H1 (cell line): Measurements from ENCODE around the gene TRIB2. TPM values are rescaled to one million over a fixed set of nuclear protein-coding genes. Genes with fewer than 3 reads are reported as not detected.

Source experiments
- CTCF ChIA-PET: fragments of 300-600 bp; sonication (Branson Sonifier 250); formaldehyde crosslinking; loops from one replicate; lab custom pipeline; 2021; ENCODE audit not compliant: partially characterized antibody; lab: Charles Lee
- POLR2A ChIA-PET: fragments of 300-600 bp; sonication (Branson Sonifier 250); formaldehyde crosslinking; loops from one replicate; lab custom pipeline; 2021; ENCODE audit warnings: inconsistent platforms; ENCODE audit not compliant: partially characterized antibody; lab: Charles Lee
- DNase-seq, 2 experiments: peaks; one replicate each; pipeline versions ENCODE4 v3.0.0 to v3.0.0-alpha.2; 2010 to 2022; ENCODE audit warnings: low spot score in 2 of 2, low read depth in 1 of 2, mixed read lengths in 1 of 2
- FAIRE-seq: peaks from 2 replicates; lab custom pipeline; 2011; peaks lifted over from hg19 to GRCh38; lab: Jason Lieb, UNC
- H2AFZ ChIP-seq: 2 replicates; pipeline ENCODE4 v1.8.1; 2012; ENCODE audit warnings: low read length, inconsistent platforms
- H2AK5ac ChIP-seq: 2 replicates; pipeline ENCODE4 v1.6.1; 2013; ENCODE audit warnings: low read depth, low read length
- H2BK120ac ChIP-seq: replicated peaks from 2 replicates; pipeline ENCODE3; 2013; ENCODE audit warnings: low read depth, low read length, inconsistent platforms
- H2BK12ac ChIP-seq: 2 replicates; pipeline ENCODE4 v1.6.1; 2013; ENCODE audit warnings: low read depth, low read length
- H2BK15ac ChIP-seq: 2 replicates; pipeline ENCODE4 v1.6.1; 2013; ENCODE audit warnings: low read length
- H2BK20ac ChIP-seq: 2 replicates; pipeline ENCODE4 v1.6.1; 2013; ENCODE audit warnings: low read length
- H2BK5ac ChIP-seq: 2 replicates; pipeline ENCODE4 v1.6.1; 2013; ENCODE audit warnings: low read depth, low read length
- H3K14ac ChIP-seq: 2 replicates; pipeline ENCODE4 v1.6.1; 2013; ENCODE audit warnings: inconsistent platforms; ENCODE audit not compliant: insufficient read length
- H3K18ac ChIP-seq: 2 replicates; pipeline ENCODE4 v1.6.1; 2013; ENCODE audit warnings: low read length; ENCODE audit errors: extremely low read depth
- H3K23ac ChIP-seq: 2 replicates; pipeline ENCODE4 v1.6.1; 2013; ENCODE audit warnings: inconsistent platforms; ENCODE audit not compliant: insufficient read length
- H3K23me2 ChIP-seq: 2 replicates; pipeline ENCODE4 v1.6.1; 2013; ENCODE audit warnings: low read depth, low read length
- H3K27ac ChIP-seq: 2 replicates; pipeline ENCODE4 v1.6.1; 2011; ENCODE audit warnings: low read depth, low read length, inconsistent platforms
- H3K27me3 ChIP-seq, 4 experiments: replicated peaks in 1 of 4; 1 replicate in 1 of 4; 2 replicates in 3 of 4; pipeline versions ENCODE4 v1.6.1 to v1.8.1; 2011 to 2013; ENCODE audit warnings: low read length in 3 of 4, mild to moderate bottlenecking in 3 of 4, inconsistent platforms in 2 of 4, mixed read lengths in 2 of 4, moderate library complexity in 1 of 4; ENCODE audit not compliant: control insufficient read depth in 3 of 4, insufficient read depth in 3 of 4; ENCODE audit errors: extremely low read depth in 1 of 4
- H3K36me3 ChIP-seq, 4 experiments: 2 replicates each; pipeline versions ENCODE4 v1.6.1 to v1.8.1; 2011 to 2013; ENCODE audit warnings: mild to moderate bottlenecking in 4 of 4, low read length in 3 of 4, moderate library complexity in 2 of 4, control low read depth in 1 of 4, inconsistent platforms in 1 of 4; ENCODE audit not compliant: insufficient read depth in 4 of 4, control insufficient read depth in 2 of 4
- H3K4ac ChIP-seq: replicated peaks from 2 replicates; pipeline ENCODE3; 2013; ENCODE audit warnings: low read length, low read depth, mixed read lengths, inconsistent platforms; ENCODE audit not compliant: insufficient read length
- H3K4me1 ChIP-seq, 4 experiments: replicated peaks in 1 of 4; 1 replicate in 1 of 4; 2 replicates in 3 of 4; pipeline versions ENCODE4 v1.6.1 to v1.8.1; 2011 to 2013; ENCODE audit warnings: low read length in 3 of 4, inconsistent platforms in 2 of 4, mixed read lengths in 1 of 4; ENCODE audit not compliant: insufficient read depth in 4 of 4, control insufficient read depth in 3 of 4
- H3K4me2 ChIP-seq, 2 experiments: 2 replicates each; pipeline versions ENCODE4 v1.6.1 to v1.8.1; 2011 to 2013; ENCODE audit warnings: low read depth in 2 of 2, low read length in 2 of 2, control low read depth in 1 of 2, inconsistent platforms in 1 of 2, mild to moderate bottlenecking in 1 of 2; ENCODE audit not compliant: insufficient read depth in 1 of 2
- H3K4me3 ChIP-seq, 4 experiments: fragments of 200-600, 300-600 bp in 1 of 4; sonication (generic), shearing (Covaris generic), sonication (Bioruptor Twin) in 1 of 4; 2 replicates each; pipeline versions ENCODE4 v1.5.1 to v1.8.1; 2011 to 2016; ENCODE audit warnings: low read length in 4 of 4, low read depth in 3 of 4, control low read depth in 2 of 4, inconsistent platforms in 2 of 4, mild to moderate bottlenecking in 2 of 4, mixed read lengths in 1 of 4, moderate library complexity in 1 of 4; ENCODE audit not compliant: insufficient read depth in 2 of 4; ENCODE audit errors: extremely low read depth in 1 of 4
- H3K56ac ChIP-seq: replicated peaks from 2 replicates; pipeline ENCODE3; 2013; ENCODE audit warnings: low read depth, mild to moderate bottlenecking, mixed read lengths, low read length, inconsistent platforms; ENCODE audit not compliant: insufficient read length
- H3K79me1 ChIP-seq: 2 replicates; pipeline ENCODE4 v1.6.1; 2013; ENCODE audit warnings: low read depth, low read length, control low read depth
- H3K79me2 ChIP-seq, 2 experiments: 2 replicates each; pipeline versions ENCODE4 v1.6.1 to v1.8.1; 2012 to 2013; ENCODE audit warnings: low read length in 2 of 2, mild to moderate bottlenecking in 2 of 2, inconsistent platforms in 1 of 2; ENCODE audit not compliant: insufficient read depth in 2 of 2, control insufficient read depth in 1 of 2
- H3K9ac ChIP-seq, 4 experiments: replicated peaks in 1 of 4; 1 replicate in 1 of 4; 2 replicates in 3 of 4; pipeline versions ENCODE4 v1.6.1 to v1.8.1; 2011 to 2013; ENCODE audit warnings: low read depth in 3 of 4, low read length in 3 of 4, control low read depth in 2 of 4, mild to moderate bottlenecking in 2 of 4, moderate library complexity in 2 of 4, inconsistent platforms in 1 of 4; ENCODE audit errors: extremely low read depth in 1 of 4
- H3K9me3 ChIP-seq, 2 experiments: 2 replicates each; pipeline versions ENCODE4 v1.6.1 to v1.8.1; 2012 to 2013; ENCODE audit warnings: mild to moderate bottlenecking in 2 of 2, moderate library complexity in 2 of 2, control low read depth in 1 of 2, inconsistent platforms in 1 of 2, low read depth in 1 of 2, low read length in 1 of 2, mixed read lengths in 1 of 2; ENCODE audit not compliant: insufficient read depth in 2 of 2
- H4K20me1 ChIP-seq, 2 experiments: replicated peaks in 1 of 2; 2 replicates each; pipeline versions ENCODE3 to v1.8.1; 2011 to 2013; ENCODE audit warnings: inconsistent platforms in 2 of 2, low read length in 2 of 2, mild to moderate bottlenecking in 1 of 2; ENCODE audit not compliant: insufficient read depth in 2 of 2, control insufficient read depth in 1 of 2
- H4K5ac ChIP-seq: 2 replicates; pipeline ENCODE4 v1.6.1; 2013; ENCODE audit warnings: low read length, low read depth, mixed read lengths, inconsistent platforms; ENCODE audit not compliant: insufficient read length
- H4K8ac ChIP-seq: 2 replicates; pipeline ENCODE4 v1.8.0; 2013; ENCODE audit warnings: mild to moderate bottlenecking, moderate library complexity, low read length, inconsistent platforms; ENCODE audit not compliant: insufficient read depth; ENCODE audit errors: extremely low read depth
- H4K91ac ChIP-seq: replicated peaks from 2 replicates; pipeline ENCODE3; 2013; ENCODE audit warnings: low read length, mixed read lengths, inconsistent platforms; ENCODE audit not compliant: insufficient read length
- ASH2L ChIP-seq: fragments of 200-600, 300-600 bp; sonication (generic); IDR thresholded peaks from one replicate; pipeline ENCODE4 v1.7.1; 2017; ENCODE audit warnings: low read length
- ATF2 ChIP-seq: IDR thresholded peaks from 2 replicates; pipeline ENCODE4 v1.6.1; 2012; ENCODE audit warnings: low read length, inconsistent platforms
- BACH1 ChIP-seq: IDR thresholded peaks from 2 replicates; pipeline ENCODE4 v1.6.1; 2012; ENCODE audit warnings: low read length, improper control_type of control experiment
- CBX5 ChIP-seq: fragments of 300-800, 300-1000 bp; sonication (generic); IDR thresholded peaks from 2 replicates; pipeline ENCODE4 v1.7.1; 2016; ENCODE audit warnings: antibody characterized with exemption, low read length, low read depth
- EP300 ChIP-seq, 2 experiments: IDR thresholded peaks; 1 replicate in 1 of 2; 2 replicates in 1 of 2; pipeline ENCODE4 v1.6.1; 2011 to 2012; ENCODE audit warnings: low read depth in 2 of 2, low read length in 2 of 2, mild to moderate bottlenecking in 2 of 2, borderline replicate concordance in 1 of 2, inconsistent platforms in 1 of 2, moderate library complexity in 1 of 2
- FOSL1 ChIP-seq: IDR thresholded peaks from 2 replicates; pipeline ENCODE4 v1.6.1; 2011; ENCODE audit warnings: mild to moderate bottlenecking, low read depth, low read length, moderate library complexity; ENCODE audit not compliant: insufficient read depth
- SIRT6 ChIP-seq: IDR thresholded peaks from one replicate; pipeline ENCODE4 v1.7.1; 2012; ENCODE audit warnings: low read length, inconsistent platforms
- TBP ChIP-seq: IDR thresholded peaks from 2 replicates; pipeline ENCODE4 v1.6.1; 2011; ENCODE audit warnings: low read depth, low read length, improper control_type of control experiment
- WGBS, 2 experiments: shearing (Covaris generic) in 1 of 2; methylation state at CpG; one replicate each; pipeline versions ENCODE4 v1.1.6 to v1.1.7; 2013 to 2015; ENCODE audit warnings: low lambda C conversion rate in 2 of 2, mixed read lengths in 2 of 2, inconsistent platforms in 1 of 2, low coverage in 1 of 2, missing lambda C conversion rate in 1 of 2; ENCODE audit not compliant: insufficient replicate concordance in 2 of 2, insufficient coverage in 1 of 2, insufficient read length in 1 of 2; ENCODE audit errors: extremely low coverage in 1 of 2, missing lambda C conversion rate in 1 of 2; 5-methylcytosine and 5-hydroxymethylcytosine counted together
- polyA plus RNA-seq, 7 experiments: library from polyadenylated mRNA; depleted of rRNA in 3 of 7; stranded (reverse) in 5 of 7; unstranded in 2 of 7; fragments of >200 nt in 5 of 7; fragments of 200-250 nt in 2 of 7; gene quantifications; 1 replicate in 5 of 7; 2 replicates in 1 of 7; 4 replicates in 1 of 7; pipeline versions ENCODE4 v1.2.1 to v1.2.3, GENCODE V29; 2011 to 2013; ENCODE audit warnings: missing spikeins in 2 of 7, mixed read lengths in 2 of 7
- total RNA-seq: library from RNA; stranded (reverse); fragmentation: NEBNext Ultra II Directional; extraction: Animal tissue kit (Norgen Biotek cat#: 25700); gene quantifications from 2 replicates; pipeline ENCODE4 v1.2.1, GENCODE V29; 2021

The TRIB2 gene
- total and polyA plus RNA-seq, 2 of the 8 experiments (the other 6 are each of a cell fraction or from before 2014, with no cell fraction given) = 40.8 to 57.0 TPM

GRCh38 chr2:12705230-12705629, 11.5 kb upstream of the TRIB2 start:
- Histone ChIP-seq H3K14ac (no peak overlapping the region), H2BK12ac (no peak overlapping the region), H2AK5ac (no peak overlapping the region), H2BK15ac (no peak overlapping the region), H3K23ac (no peak overlapping the region), H4K5ac (no peak overlapping the region), H2BK20ac (no peak overlapping the region), H3K4me2 (no peak overlapping the region), H3K23me2 (no peaks in the 10 kb centered on the region), H3K9ac (no peak overlapping the region), H3K4me1 (no peaks in the 10 kb centered on the region; a peak in 2 of 7 replicates), H2BK5ac (no peak overlapping the region), H4K20me1 (no peaks in the 10 kb centered on the region), H4K91ac (no peak overlapping the region), H2AFZ (no peak overlapping the region), H3K4me3 (no peak overlapping the region), H3K18ac (no peak overlapping the region), H3K79me1 (no peaks in the 10 kb centered on the region), H3K36me3 (no peaks in the 10 kb centered on the region), H2BK120ac (no peak overlapping the region), H3K56ac (no peak overlapping the region), H4K8ac (no peak overlapping the region), H3K27ac (no peak overlapping the region), H3K4ac (no peak overlapping the region), H3K79me2 (no peaks in the 10 kb centered on the region), H3K9me3 (no peaks in the 10 kb centered on the region), H3K27me3 (no peaks in the 10 kb centered on the region)
- 95% methylated on average over 1 of the region's 1 CpG; no CpG with 5 or more reads in 1 of the 2 experiments for WGBS, 2 experiments
- DNase-seq (no peak), FAIRE-seq (no peak)
- POLR2A ChIA-PET = no interaction called here
- CTCF ChIA-PET = interaction anchor here (0.6 to 1.7 kb wide), 3 partner anchors 11 to 302 kb away, joined by 3 to 9 read pairs (median 4); partner anchors contain the start of gene TRIB2
- TF ChIP-seq FOSL1 (no peak), ATF2 (no peak), TBP (no peak), EP300 (IDR thresholded peaks at IDR 0.05; ENCODE audit: borderline replicate concordance in 1 of 2, low read depth in 2 of 2, low read length in 2 of 2) (no peak), SIRT6 (no peak), BACH1 (no peak), CBX5 (no peak), ASH2L (no peak)
